ENCODE measurements around the gene MTHFSD. TPM values are rescaled to one million over a fixed set of nuclear protein-coding genes. Genes with fewer than 3 reads are reported as not detected.

Gene MTHFSD
- total and polyA plus RNA-seq, 3 donors from 2014 or later = 42.2 to 55.6 (median 45.0) TPM

DNA sequence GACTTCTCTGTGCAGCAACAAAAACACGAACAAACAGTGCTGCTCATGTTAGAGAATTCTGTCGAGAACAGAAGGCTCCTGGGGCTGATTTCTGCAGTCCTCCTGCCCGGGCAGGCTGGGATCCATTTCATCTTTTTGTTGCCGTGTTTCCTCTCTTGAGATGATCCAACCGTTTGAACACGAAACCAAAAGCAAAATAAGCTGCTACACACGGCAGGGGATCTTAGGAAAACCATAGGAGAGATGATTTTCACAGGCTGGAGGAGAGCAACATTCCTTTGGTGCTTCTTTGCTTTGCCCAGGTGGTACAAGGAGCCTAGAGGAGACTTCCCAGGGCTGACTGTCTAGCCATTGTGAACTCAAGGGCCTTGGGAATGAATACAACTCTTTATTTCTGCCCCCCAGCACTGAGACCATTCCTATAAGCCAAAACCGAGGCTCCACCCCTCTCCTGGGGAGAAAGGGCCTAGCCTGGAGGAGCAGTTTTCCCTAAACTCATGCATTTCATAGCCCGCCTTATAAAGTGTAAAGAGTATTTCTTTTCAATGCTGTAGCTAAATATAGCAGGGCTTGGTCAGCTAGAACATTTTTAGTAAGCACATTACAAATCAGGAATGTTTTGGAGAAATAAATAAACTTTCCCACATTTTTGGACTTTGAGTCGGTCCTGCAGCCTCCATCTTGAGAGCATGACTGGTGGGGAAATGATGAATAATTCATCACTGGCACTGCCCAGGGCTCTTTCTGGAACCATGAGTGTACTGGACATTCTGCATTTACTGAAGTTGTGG, 31.0 kb upstream of the MTHFSD start:
- 50 to 62% methylated on average over 10 of the region's 10 CpGs for WGBS, 2 donors
- intact Hi-C loops (cut with DNase I; ENCODE audit: low total_unique reads) = no loop called here
- Histone ChIP-seq H3K27me3 (no peaks in the 10 kb centered on the region), H3K9me3 (no peaks in the 10 kb centered on the region), H3K27ac (peak overlapping the region; percentile 28 to 79), H3K36me3 (ENCODE audit: low read depth, missing control alignments) (no peaks in the 10 kb centered on the region), H3K4me1 (peaks cover 3% of the 10 kb centered on the region), H3K4me3 (no peak overlapping the region)
- DNase-seq = no peak
- TF ChIP-seq POLR2A (IDR thresholded peaks at IDR 0.05) = no peak
- TF ChIP-seq, protein P1, sequence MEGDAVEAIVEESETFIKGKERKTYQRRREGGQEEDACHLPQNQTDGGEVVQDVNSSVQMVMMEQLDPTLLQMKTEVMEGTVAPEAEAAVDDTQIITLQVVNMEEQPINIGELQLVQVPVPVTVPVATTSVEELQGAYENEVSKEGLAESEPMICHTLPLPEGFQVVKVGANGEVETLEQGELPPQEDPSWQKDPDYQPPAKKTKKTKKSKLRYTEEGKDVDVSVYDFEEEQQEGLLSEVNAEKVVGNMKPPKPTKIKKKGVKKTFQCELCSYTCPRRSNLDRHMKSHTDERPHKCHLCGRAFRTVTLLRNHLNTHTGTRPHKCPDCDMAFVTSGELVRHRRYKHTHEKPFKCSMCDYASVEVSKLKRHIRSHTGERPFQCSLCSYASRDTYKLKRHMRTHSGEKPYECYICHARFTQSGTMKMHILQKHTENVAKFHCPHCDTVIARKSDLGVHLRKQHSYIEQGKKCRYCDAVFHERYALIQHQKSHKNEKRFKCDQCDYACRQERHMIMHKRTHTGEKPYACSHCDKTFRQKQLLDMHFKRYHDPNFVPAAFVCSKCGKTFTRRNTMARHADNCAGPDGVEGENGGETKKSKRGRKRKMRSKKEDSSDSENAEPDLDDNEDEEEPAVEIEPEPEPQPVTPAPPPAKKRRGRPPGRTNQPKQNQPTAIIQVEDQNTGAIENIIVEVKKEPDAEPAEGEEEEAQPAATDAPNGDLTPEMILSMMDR (IDR thresholded peaks at IDR 0.05) = no peak

DNA sequence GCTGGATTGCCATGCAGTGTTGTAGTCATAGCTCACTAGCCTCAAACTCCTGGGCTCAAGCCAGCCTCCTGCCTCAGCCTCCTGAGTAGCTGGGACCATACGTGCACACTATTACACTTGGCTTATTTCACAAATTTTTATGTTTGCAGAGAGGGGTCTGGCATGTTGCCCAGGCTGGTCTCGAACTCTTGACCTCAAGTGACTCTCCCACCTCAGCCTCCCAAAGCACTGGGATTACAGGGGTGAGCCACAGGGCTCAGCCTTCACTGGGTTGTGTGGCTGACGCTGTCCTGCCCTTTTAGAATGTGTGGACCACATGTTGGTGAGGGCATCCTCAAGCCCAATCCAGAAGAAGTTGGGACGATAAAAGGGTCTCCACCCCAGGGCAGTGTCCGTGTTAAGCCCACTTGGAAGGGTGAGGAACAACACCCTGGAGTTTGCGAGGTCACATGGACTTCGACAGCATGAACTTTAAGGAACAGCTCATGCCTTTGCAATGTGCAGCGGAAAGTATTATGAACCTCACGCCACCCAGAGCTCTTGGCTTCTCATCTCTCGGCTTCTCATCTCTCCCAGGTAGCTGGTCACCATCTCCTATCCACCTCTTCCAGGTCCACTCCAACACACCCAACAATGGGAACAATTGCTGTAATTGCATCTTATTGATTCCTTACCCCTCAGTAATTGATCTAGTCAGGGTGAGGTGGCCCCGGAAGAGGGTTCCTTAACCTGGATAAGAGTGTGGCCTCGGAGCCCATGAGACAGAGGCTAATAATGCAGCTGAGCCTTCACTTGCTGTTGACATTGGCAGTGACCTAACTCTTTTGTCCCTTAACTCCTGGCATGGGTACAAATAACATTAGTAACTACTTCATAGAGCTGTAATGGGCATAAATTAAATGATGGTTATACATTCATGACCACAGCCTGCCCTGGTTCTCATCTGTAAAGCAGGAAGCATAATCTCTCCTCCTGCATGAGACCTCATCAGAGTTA, 30.0 kb upstream of the MTHFSD start:
- H3K4me1 ChIP-seq = peaks cover 4% of the 10 kb centered on the region
- no peak for TF ChIP-seq POLR2A (IDR thresholded peaks at IDR 0.05)
- TF ChIP-seq, protein P1 (IDR thresholded peaks at IDR 0.05) = no peak
- H3K4me3 ChIP-seq = no peak overlapping the region
- no peak for DNase-seq
- no peaks in the 10 kb centered on the region for H3K9me3 ChIP-seq
- WGBS, 2 donors = 81 to 86% methylated on average over 10 to 12 of the region's 12 CpGs
- intact Hi-C loops (cut with DNase I; ENCODE audit: low total_unique reads) = no loop called here
- H3K27ac ChIP-seq = peak overlapping the region in 1 of 2 donors; percentile 79
- H3K36me3 ChIP-seq (ENCODE audit: low read depth, missing control alignments) = no peaks in the 10 kb centered on the region
- no peaks in the 10 kb centered on the region for H3K27me3 ChIP-seq

DNA sequence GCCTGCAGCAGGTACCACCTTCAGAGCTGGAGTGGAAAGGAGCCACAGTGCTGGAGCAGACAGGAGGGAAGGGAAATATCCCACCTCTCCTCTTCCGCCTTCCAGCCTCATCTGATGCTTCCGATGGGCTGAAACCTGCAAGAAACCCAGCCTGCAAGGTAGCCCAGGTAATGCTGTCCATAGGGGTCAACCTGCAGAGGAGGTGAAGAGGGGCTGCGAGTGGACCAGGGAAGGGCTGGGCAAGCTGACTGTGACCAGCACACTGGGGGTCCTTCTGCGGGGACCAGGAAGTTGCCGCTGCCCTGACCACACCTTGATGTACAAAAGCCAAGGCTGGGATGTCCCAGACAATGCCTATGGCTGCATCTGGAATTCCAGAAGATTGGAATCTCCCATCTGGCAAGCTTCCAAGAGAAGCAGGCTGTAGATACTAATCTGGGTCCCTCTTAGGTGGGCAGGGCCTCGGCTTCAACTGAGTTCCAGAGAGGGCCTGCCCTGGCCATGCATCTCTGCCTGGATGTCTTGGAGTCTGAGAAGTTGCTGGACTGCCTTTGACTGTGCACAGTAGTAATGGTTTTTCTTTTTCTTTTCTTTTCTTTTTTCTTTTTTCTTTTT, 29.1 kb upstream of the MTHFSD start:
- DNase-seq = no peak
- Histone ChIP-seq H3K4me1 (peaks cover 5% of the 10 kb centered on the region), H3K4me3 (no peak overlapping the region), H3K27me3 (no peaks in the 10 kb centered on the region), H3K36me3 (ENCODE audit: low read depth, missing control alignments) (no peaks in the 10 kb centered on the region), H3K9me3 (no peaks in the 10 kb centered on the region), H3K27ac (no peak overlapping the region)
- TF ChIP-seq, protein P1 (IDR thresholded peaks at IDR 0.05) = no peak
- no peak for TF ChIP-seq POLR2A (IDR thresholded peaks at IDR 0.05)
- WGBS, 2 donors = 76 to 84% methylated on average over 5 to 6 of the region's 6 CpGs
- intact Hi-C loops (cut with DNase I; ENCODE audit: low total_unique reads) = no loop called here

DNA sequence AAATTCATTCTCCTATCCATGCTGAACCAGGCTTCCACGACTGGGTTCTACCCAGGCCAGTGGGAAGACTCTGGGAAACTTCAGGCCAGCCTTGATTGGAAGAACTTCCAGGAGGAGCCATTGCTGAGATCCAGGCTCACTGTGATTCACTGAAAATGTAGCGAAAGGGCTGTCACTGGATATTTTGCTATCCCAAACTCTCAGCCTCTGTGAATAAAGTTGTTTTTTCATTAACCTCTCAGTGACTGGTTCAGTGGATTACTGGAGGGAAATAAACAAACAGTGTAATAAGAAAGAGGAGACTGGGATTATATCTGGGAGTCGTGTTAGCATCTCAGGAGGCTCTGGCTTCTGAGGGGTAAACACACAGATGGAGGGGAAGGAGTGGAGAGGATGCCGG, 26.4 kb upstream of the MTHFSD start:
- WGBS, 2 donors = 48 to 69% methylated on average over 4 of the region's 4 CpGs
- Histone ChIP-seq H3K9me3 (no peaks in the 10 kb centered on the region), H3K4me3 (no peak overlapping the region), H3K27ac (peak overlapping the region in 1 of 2 donors; percentile 19), H3K4me1 (peaks cover 5% of the 10 kb centered on the region), H3K36me3 (ENCODE audit: low read depth, missing control alignments) (no peaks in the 10 kb centered on the region), H3K27me3 (no peaks in the 10 kb centered on the region)
- no peak for TF ChIP-seq POLR2A (IDR thresholded peaks at IDR 0.05)
- TF ChIP-seq, protein P1 (IDR thresholded peaks at IDR 0.05) = no peak
- intact Hi-C loops (cut with DNase I; ENCODE audit: low total_unique reads) = no loop called here
- no peak for DNase-seq
